Ishikawa (cell line): ENCODE measurements around the gene ARPC1A.

Source experiments
- CEBPB ChIP-seq: IDR thresholded peaks from 2 replicates; pipeline ENCODE4 v1.6.1; 2012
- CREB1 ChIP-seq: IDR thresholded peaks from 2 replicates; pipeline ENCODE4 v1.6.1; 2012; ENCODE audit warnings: low read depth
- EGR1 ChIP-seq: IDR thresholded peaks from 2 replicates; pipeline ENCODE4 v1.6.1; 2012
- EP300 ChIP-seq: IDR thresholded peaks from 2 replicates; pipeline ENCODE4 v1.6.1; 2012; ENCODE audit warnings: borderline replicate concordance
- FOXM1 ChIP-seq: IDR thresholded peaks from 2 replicates; pipeline ENCODE4 v1.6.1; 2012; ENCODE audit warnings: low read depth, borderline replicate concordance
- NFIC ChIP-seq: IDR thresholded peaks from 2 replicates; pipeline ENCODE4 v1.6.1; 2012
- RAD21 ChIP-seq: IDR thresholded peaks from 2 replicates; pipeline ENCODE4 v1.6.1; 2012; ENCODE audit warnings: low read depth
- TAF1 ChIP-seq: IDR thresholded peaks from 2 replicates; pipeline ENCODE4 v1.6.1; 2012; ENCODE audit warnings: low read depth, mild to moderate bottlenecking
- TCF12 ChIP-seq: IDR thresholded peaks from 2 replicates; pipeline ENCODE4 v1.6.1; 2012; ENCODE audit warnings: low read depth
- YY1 ChIP-seq: IDR thresholded peaks from 2 replicates; pipeline ENCODE4 v1.6.1; 2012; ENCODE audit warnings: low read depth
- TF ChIP-seq, protein P1 (sequence below): IDR thresholded peaks from 2 replicates; pipeline ENCODE4 v1.6.1; 2012; ENCODE audit warnings: low read depth, mild to moderate bottlenecking

DNA sequence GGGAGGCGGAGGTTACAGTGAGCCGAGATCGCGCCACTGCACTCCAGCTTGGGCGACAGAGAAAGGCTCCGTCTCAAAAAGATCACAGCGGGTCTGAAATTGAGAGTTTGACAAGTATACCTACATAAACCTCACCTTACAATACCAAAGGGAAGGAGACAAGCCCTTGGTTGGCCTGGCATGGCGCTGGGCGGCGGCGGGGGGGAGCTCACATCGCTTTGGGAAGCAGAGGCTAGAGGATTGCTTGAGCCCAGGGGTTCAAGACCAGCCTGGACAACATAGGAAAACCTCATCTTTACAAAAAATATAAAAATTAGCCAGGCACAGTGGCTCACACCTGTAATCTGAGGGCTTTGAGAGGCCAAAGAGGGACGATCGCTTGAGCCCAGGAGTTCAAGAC lies 1.1 kb upstream of the ARPC1A start:
- TF ChIP-seq EGR1: no peak
- no peak for TF ChIP-seq EP300
- no peak for TF ChIP-seq TCF12
- no peak for TF ChIP-seq RAD21
- TF ChIP-seq, protein P1, sequence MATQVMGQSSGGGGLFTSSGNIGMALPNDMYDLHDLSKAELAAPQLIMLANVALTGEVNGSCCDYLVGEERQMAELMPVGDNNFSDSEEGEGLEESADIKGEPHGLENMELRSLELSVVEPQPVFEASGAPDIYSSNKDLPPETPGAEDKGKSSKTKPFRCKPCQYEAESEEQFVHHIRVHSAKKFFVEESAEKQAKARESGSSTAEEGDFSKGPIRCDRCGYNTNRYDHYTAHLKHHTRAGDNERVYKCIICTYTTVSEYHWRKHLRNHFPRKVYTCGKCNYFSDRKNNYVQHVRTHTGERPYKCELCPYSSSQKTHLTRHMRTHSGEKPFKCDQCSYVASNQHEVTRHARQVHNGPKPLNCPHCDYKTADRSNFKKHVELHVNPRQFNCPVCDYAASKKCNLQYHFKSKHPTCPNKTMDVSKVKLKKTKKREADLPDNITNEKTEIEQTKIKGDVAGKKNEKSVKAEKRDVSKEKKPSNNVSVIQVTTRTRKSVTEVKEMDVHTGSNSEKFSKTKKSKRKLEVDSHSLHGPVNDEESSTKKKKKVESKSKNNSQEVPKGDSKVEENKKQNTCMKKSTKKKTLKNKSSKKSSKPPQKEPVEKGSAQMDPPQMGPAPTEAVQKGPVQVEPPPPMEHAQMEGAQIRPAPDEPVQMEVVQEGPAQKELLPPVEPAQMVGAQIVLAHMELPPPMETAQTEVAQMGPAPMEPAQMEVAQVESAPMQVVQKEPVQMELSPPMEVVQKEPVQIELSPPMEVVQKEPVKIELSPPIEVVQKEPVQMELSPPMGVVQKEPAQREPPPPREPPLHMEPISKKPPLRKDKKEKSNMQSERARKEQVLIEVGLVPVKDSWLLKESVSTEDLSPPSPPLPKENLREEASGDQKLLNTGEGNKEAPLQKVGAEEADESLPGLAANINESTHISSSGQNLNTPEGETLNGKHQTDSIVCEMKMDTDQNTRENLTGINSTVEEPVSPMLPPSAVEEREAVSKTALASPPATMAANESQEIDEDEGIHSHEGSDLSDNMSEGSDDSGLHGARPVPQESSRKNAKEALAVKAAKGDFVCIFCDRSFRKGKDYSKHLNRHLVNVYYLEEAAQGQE: no peak
- no peak for TF ChIP-seq FOXM1
- TF ChIP-seq CREB1: no peak
- no peak for TF ChIP-seq TAF1
- TF ChIP-seq CEBPB: no peak
- no peak for TF ChIP-seq YY1
- TF ChIP-seq NFIC: no peak
